NCI-H460 (cell line): ENCODE results near the gene CD27. TPM values are rescaled to one million over a fixed set of nuclear protein-coding genes. Genes with fewer than 3 reads are reported as not detected.
"Not testable (repeated sequence)": the region's sequence is repeated elsewhere in the genome, so short reads cannot be mapped to it uniquely, and the experiment has no call there.

ENCODE experiments used
- DNase-seq: peaks from one replicate; pipeline ENCODE4 v3.0.0-alpha.2; 2016; ENCODE audit warnings: low read depth; ENCODE audit errors: extremely low read depth
- total RNA-seq: library from RNA; depleted of rRNA; stranded (reverse); fragments of >200 nt; shearing (Covaris generic); gene quantifications from 2 replicates; pipeline ENCODE4 v1.2.3, GENCODE V29; 2014; rRNA removed

The CD27 gene
- total RNA-seq, 1 experiment from 2014 or later = not detected

- DNase-seq = not testable (repeated sequence)
Observed at GRCh38 chr12:6477601-6478377, 33.0 kb downstream of the CD27 start.

- no peak for DNase-seq
Observed at GRCh38 chr12:6478416-6478815, 33.7 kb downstream of the CD27 start.

GRCh38 chr12:6488240-6488639 lies 43.5 kb downstream of the CD27 start:
- no peak for DNase-seq

- DNase-seq = no peak
Observed at GRCh38 chr12:6489449-6489848, 44.7 kb downstream of the CD27 start.

- not testable (repeated sequence) for DNase-seq
Observed at GRCh38 chr12:6490673-6491072, 45.9 kb downstream of the CD27 start.

- DNase-seq = peak; percentile 87
Observed at GRCh38 chr12:6492838-6493496, 48.2 kb downstream of the CD27 start, which contains the start of gene MRPL51. TSS of gene MRPL51 (minus strand) at chr12:6493262. CDS start at chr12:6493136, 126 bp downstream.

GRCh38 chr12:6493497-6494257 lies 48.9 kb downstream of the CD27 start, which contains the start of gene NCAPD2:
TSS of gene NCAPD2 (plus strand) at chr12:6494102. CDS start at chr12:6495099, 997 bp downstream.
- DNase-seq = peak; percentile 91

GRCh38 chr12:6494258-6494743 lies 49.5 kb downstream of the CD27 start:
- DNase-seq = no peak

- no peak for DNase-seq
Observed at GRCh38 chr12:6494968-6495367, 50.2 kb downstream of the CD27 start.

GRCh38 chr12:6497291-6497690 lies 52.5 kb downstream of the CD27 start:
- not testable (repeated sequence) for DNase-seq

- DNase-seq = no peak
Observed at GRCh38 chr12:6500466-6500865, 55.7 kb downstream of the CD27 start.

Other genes with a start within 250 kb of the CD27 start
- 38.8 and 43.6 TPM in 2 replicates for gene CD9, start 244.6 kb upstream of the CD27 start, total RNA-seq
- gene PLEKHG6, start 134.3 kb upstream of the CD27 start, total RNA-seq = not detected in 2 replicates
- gene TNFRSF1A, start 102.9 kb upstream of the CD27 start, total RNA-seq = 180 and 190 TPM in 2 replicates
- 0.29 and 1.7 TPM in 2 replicates for gene SCNN1A, start 69.4 kb upstream of the CD27 start, total RNA-seq
- gene LTBR, start 60.8 kb upstream of the CD27 start, total RNA-seq = 80.4 and 82.9 TPM in 2 replicates
- gene TAPBPL, start 7.1 kb downstream of the CD27 start, total RNA-seq = 3.2 and 3.9 TPM in 2 replicates
- gene VAMP1, start 25.7 kb downstream of the CD27 start, total RNA-seq = 10.7 and 14.3 TPM in 2 replicates
- 150 and 183 TPM in 2 replicates for gene MRPL51, start 48.3 kb downstream of the CD27 start, total RNA-seq
- 60.2 and 68.4 TPM in 2 replicates for gene NCAPD2, start 49.1 kb downstream of the CD27 start, total RNA-seq
- 9,568 and 10,591 TPM in 2 replicates for gene GAPDH, start 89.6 kb downstream of the CD27 start, total RNA-seq
- 0.15 TPM in 1 of 2 replicates, not detected in the other for gene IFFO1, start 111.1 kb downstream of the CD27 start, total RNA-seq
- gene NOP2, start 123.3 kb downstream of the CD27 start, total RNA-seq = 54.0 and 58.2 TPM in 2 replicates
- gene CHD4, start 162.4 kb downstream of the CD27 start, total RNA-seq = 67.0 and 83.8 TPM in 2 replicates
- not detected in 2 replicates for gene LPAR5, start 191.0 kb downstream of the CD27 start, total RNA-seq
- gene ACRBP, start 202.5 kb downstream of the CD27 start, total RNA-seq = 0.40 TPM in 1 of 2 replicates, not detected in the other
- gene ING4, start 218.2 kb downstream of the CD27 start, total RNA-seq = 16.3 and 17.6 TPM in 2 replicates
- 14.7 and 18.9 TPM in 2 replicates for gene ZNF384, start 244.4 kb downstream of the CD27 start, total RNA-seq